HFF-Myc (cell line): Measurements from ENCODE around the gene PHF21B.

Experiments used
- DNase-seq: peaks from one replicate; pipeline ENCODE4 v3.0.0-alpha.2; 2011; ENCODE audit warnings: low read depth; ENCODE audit errors: extremely low read depth
- H3K4me3 ChIP-seq: replicated peaks from 2 replicates; pipeline ENCODE4 v1.5.1; 2011; ENCODE audit warnings: low read depth, mild to moderate bottlenecking, control low read depth, low read length
- TF ChIP-seq, protein P1 (sequence below): IDR thresholded peaks from 2 replicates; pipeline ENCODE4 v1.5.1; 2012; ENCODE audit warnings: mild to moderate bottlenecking, low read depth, low read length, control low read depth; ENCODE audit errors: missing control alignments

Gene PHF21B

DNA sequence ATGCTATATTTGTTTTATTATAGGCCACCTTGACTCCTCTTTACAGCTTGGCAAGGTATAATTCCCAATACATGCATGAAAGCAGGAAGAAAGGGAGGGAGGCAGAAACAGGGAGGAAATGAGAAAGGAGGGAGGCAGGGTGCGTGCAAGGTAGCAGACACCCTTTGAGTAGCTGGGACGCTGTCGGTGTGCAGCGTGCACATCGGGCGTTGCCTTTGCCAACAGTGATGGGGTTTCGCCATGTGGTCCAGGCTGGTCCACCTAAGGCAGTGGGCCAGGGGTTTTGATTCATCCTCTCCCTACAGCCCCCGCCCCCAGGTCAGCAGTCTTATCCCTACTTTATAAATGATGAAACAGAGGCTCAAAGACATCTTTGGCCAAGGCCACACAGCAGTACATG lies 25.0 kb upstream of the PHF21B start:
- DNase-seq: no peak
- TF ChIP-seq, protein P1, sequence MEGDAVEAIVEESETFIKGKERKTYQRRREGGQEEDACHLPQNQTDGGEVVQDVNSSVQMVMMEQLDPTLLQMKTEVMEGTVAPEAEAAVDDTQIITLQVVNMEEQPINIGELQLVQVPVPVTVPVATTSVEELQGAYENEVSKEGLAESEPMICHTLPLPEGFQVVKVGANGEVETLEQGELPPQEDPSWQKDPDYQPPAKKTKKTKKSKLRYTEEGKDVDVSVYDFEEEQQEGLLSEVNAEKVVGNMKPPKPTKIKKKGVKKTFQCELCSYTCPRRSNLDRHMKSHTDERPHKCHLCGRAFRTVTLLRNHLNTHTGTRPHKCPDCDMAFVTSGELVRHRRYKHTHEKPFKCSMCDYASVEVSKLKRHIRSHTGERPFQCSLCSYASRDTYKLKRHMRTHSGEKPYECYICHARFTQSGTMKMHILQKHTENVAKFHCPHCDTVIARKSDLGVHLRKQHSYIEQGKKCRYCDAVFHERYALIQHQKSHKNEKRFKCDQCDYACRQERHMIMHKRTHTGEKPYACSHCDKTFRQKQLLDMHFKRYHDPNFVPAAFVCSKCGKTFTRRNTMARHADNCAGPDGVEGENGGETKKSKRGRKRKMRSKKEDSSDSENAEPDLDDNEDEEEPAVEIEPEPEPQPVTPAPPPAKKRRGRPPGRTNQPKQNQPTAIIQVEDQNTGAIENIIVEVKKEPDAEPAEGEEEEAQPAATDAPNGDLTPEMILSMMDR: no peak
- no peak overlapping the region for H3K4me3 ChIP-seq

DNA sequence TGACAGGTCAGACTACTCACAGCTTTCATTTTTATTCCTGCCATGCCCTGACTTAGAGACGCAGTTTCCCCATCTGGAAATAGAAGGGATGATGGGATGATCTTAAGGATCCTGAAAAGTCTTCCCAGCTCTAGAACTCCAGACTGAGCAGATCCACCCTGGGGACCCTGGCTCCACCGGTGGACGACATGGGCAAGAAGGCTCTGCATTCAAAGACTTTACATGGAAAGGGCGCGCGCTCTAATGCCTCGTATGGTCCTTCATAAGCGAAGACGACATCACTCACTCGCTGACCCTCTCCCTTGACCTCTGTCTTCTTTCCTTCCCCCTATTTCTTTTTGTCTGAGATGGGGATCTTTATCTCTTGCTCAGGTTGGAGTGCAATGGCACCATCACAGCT lies 24.4 kb upstream of the PHF21B start:
- TF ChIP-seq, protein P1: no peak
- DNase-seq: no peak
- no peak overlapping the region for H3K4me3 ChIP-seq

DNA sequence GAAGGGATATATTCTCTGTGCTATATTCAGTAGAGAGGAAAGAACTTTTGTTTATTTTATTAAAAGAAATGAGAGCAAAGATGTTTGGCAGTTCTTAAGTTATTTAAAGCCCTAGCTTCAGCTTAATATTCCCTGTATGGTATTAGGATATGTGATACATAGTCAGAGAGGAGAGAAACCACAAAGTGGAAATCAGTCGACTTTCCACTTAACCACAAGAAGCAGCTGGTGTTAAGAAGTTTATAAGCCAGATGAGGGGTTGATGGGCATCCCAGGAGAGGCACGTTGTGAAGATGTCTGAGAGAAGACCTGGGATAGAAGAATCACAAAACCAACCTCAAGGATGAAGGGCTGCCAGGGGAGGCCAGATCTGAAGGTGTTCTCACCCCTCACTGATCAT lies 23.3 kb upstream of the PHF21B start:
- TF ChIP-seq, protein P1: no peak
- no peak for DNase-seq
- no peak overlapping the region for H3K4me3 ChIP-seq

DNA sequence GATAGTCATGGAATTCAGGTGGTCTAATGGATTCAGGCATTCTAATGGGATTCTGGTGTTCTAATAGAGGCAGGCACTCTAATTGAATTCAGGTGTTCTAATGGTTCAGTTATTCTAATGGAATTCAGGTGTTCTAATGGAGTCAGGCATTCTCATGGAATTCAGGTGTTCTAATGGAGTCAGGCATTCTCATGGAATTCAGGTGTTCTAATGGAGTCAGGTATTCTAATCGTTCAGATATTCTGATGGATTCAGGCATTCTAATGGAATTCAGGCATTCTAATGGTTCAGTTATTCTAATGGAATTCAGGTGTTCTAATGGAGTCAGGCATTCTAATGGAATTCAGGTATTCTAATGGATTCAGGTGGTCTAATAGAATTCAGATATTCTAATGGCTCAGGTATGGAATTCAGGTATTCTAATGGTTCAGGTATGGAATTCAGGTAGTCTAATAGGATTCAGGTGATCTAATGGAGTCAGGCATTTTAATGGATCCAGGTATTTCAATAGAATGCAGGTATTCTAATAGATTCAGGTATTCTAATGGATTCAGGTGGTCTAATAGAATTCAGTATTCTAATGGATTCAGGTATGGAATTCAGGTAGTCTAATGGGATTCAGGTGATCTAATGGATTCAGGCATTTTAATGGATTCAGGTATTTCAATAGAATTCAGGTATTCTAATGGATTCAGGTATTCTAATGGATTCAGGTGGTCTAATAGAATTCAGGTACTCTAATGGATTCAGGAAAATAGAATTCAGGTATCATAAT lies 22.0 kb upstream of the PHF21B start:
- TF ChIP-seq, protein P1: no peak
- no peak for DNase-seq
- no peak overlapping the region for H3K4me3 ChIP-seq

DNA sequence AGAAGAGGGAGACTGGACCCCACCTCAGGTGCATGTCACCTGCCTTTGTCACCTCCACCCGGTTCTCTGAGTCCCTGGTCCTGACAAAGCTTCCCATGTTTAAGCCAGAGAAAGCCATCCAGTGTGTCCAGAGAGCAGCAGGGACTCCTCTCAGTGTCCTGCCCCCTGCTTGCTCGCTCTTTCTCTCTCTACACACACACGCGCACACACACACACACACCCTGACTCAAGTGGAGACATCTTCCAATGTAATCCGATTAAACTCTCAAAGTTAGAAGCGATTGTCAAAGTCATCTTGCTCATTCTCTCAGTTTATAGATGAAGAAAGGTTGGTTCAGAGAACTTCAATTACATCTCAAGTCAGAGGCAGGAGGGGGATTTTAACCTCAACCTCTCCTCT lies 19.7 kb upstream of the PHF21B start:
- TF ChIP-seq, protein P1: no peak
- no peak for DNase-seq

DNA sequence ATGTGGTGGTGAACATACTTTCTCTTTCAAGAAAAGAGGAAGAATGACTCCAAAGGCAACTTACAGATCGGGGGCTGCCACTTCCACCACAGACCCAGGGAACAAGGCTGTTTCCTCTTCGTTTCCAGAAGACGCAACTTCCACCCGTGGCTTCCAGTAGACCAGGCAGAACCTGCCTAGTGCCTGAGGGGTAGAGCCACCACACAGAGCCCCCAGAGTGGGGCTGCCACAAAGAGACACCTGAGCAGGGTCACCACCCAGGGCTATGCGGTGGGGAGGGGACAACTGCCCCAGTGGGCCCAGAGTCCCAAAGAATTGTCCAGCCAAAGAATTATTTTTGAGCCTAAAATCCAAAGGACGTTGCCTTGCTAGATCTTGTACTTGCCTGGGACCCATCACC lies 16.7 kb upstream of the PHF21B start:
- TF ChIP-seq, protein P1: no peak
- no peak overlapping the region for H3K4me3 ChIP-seq

More for the DNA sequence above, 19.7 kb upstream of the PHF21B start:
- H3K4me3 ChIP-seq: no peak overlapping the region

DNA sequence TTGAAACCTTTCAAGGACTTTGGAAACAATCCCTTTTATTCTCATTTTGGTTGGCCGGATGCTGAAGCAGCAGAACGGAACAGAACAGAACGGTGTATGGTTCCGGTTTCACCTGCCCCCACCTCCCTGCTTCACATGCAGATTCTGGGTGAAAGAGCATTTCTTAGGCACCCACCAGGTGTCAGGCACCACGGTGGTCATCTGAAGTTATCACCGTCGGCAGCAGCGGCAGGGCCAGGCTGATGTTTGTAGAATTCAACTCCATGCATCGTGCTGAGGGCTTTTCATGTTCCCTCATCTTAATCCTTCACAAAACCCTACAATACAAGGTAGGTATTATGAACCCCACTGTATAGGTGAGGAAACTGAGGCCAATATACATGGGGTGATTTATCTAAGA lies 13.6 kb upstream of the PHF21B start:
- no peak overlapping the region for H3K4me3 ChIP-seq
- TF ChIP-seq, protein P1: no peak
- DNase-seq: no peak

More for the DNA sequence above, 16.7 kb upstream of the PHF21B start:
- DNase-seq: no peak
